HG03280 (cell line): Measurements from ENCODE around the gene PRKCE.

Experiments
- ATAC-seq: cut with Tn5 transposase; IDR thresholded peaks from one replicate; pipeline ENCODE4 v1.9.1; 2021; ENCODE audit warnings: mild to moderate bottlenecking, moderate library complexity; ENCODE audit not compliant: unreplicated experiment

Gene PRKCE

GRCh38 chr2:45799679-45800381 is 148.4 kb downstream of the PRKCE start:
- ATAC-seq: no peak

GRCh38 chr2:45802499-45803138 is 151.1 kb downstream of the PRKCE start:
- ATAC-seq: no peak

- no peak for ATAC-seq
These were observed 153.7 kb downstream of the PRKCE start for GRCh38 chr2:45804987-45805755.

- no peak for ATAC-seq
These were observed 155.3 kb downstream of the PRKCE start for GRCh38 chr2:45806563-45807358.

- no peak for ATAC-seq
These were observed 156.9 kb downstream of the PRKCE start for GRCh38 chr2:45808294-45808800.

- ATAC-seq: no peak
These were observed 157.7 kb downstream of the PRKCE start for GRCh38 chr2:45809205-45809604.

- no peak for ATAC-seq
These were observed 160.6 kb downstream of the PRKCE start for GRCh38 chr2:45812011-45812500.

- no peak for ATAC-seq
These were observed 161.8 kb downstream of the PRKCE start for GRCh38 chr2:45813003-45813941.

- no peak for ATAC-seq
These were observed 163.0 kb downstream of the PRKCE start for GRCh38 chr2:45814488-45814887.

- no peak for ATAC-seq
These were observed 163.6 kb downstream of the PRKCE start for GRCh38 chr2:45814951-45815621.

- no peak for ATAC-seq
These were observed 164.8 kb downstream of the PRKCE start for GRCh38 chr2:45816272-45816671.

- no peak for ATAC-seq
These were observed 167.1 kb downstream of the PRKCE start for GRCh38 chr2:45818591-45818990.

GRCh38 chr2:45820048-45820447 is 168.6 kb downstream of the PRKCE start:
- no peak for ATAC-seq

- no peak for ATAC-seq
These were observed 170.2 kb downstream of the PRKCE start for GRCh38 chr2:45821558-45822271.

- no peak for ATAC-seq
These were observed 170.8 kb downstream of the PRKCE start for GRCh38 chr2:45822272-45822630.

GRCh38 chr2:45823723-45824206 is 172.3 kb downstream of the PRKCE start:
- ATAC-seq: no peak

- ATAC-seq: no peak
These were observed 173.7 kb downstream of the PRKCE start for GRCh38 chr2:45825001-45825651.

- no peak for ATAC-seq
These were observed 175.0 kb downstream of the PRKCE start for GRCh38 chr2:45826460-45826859.
